Karpas-422 (cell line): ENCODE results near the gene CAPN3. TPM values are rescaled to one million over a fixed set of nuclear protein-coding genes. Genes with fewer than 3 reads are reported as not detected.
A peak's percentile ranks its signal among the peaks of the same experiment; 100 is the strongest.

Experiments
- DNase-seq: peaks from one replicate; pipeline ENCODE4 v3.0.0-alpha.2; 2015
- H2AFZ ChIP-seq: fragments of 200-600 bp; sonication (generic); 2 replicates; pipeline ENCODE4 v1.6.1; 2014; ENCODE audit warnings: antibody characterized with exemption, low read length, mixed read lengths
- H3K27ac ChIP-seq: fragments of 200-600 bp; sonication (generic); 2 replicates; pipeline ENCODE4 v1.5.1; 2014; ENCODE audit warnings: mild to moderate bottlenecking, low read length, moderate library complexity
- H3K27me3 ChIP-seq: fragments of 200-600 bp; sonication (generic); 2 replicates; pipeline ENCODE4 v1.6.1; 2014; ENCODE audit warnings: low read length, mixed read lengths
- H3K36me3 ChIP-seq: fragments of 200-600 bp; sonication (generic); 2 replicates; pipeline ENCODE4 v1.6.1; 2014; ENCODE audit warnings: low read length, mixed read lengths; ENCODE audit not compliant: insufficient read depth
- H3K4me1 ChIP-seq: fragments of 200-600 bp; sonication (generic); 2 replicates; pipeline ENCODE4 v1.6.1; 2014; ENCODE audit warnings: mild to moderate bottlenecking, low read length, mixed read lengths
- H3K4me2 ChIP-seq: fragments of 200-600 bp; sonication (generic); 2 replicates; pipeline ENCODE4 v1.6.1; 2014; ENCODE audit warnings: low read length, low read depth, mild to moderate bottlenecking; ENCODE audit not compliant: poor library complexity, severe bottlenecking
- H3K4me3 ChIP-seq: fragments of 200-600 bp; sonication (generic); 2 replicates; pipeline ENCODE4 v1.5.1; 2014; ENCODE audit warnings: mild to moderate bottlenecking, antibody characterized with exemption, low read length, mixed read lengths
- H3K79me2 ChIP-seq: fragments of 200-600 bp; sonication (generic); 2 replicates; pipeline ENCODE4 v1.6.1; 2014; ENCODE audit warnings: mild to moderate bottlenecking, low read length, mixed read lengths
- H3K9ac ChIP-seq: fragments of 200-600 bp; sonication (generic); 2 replicates; pipeline ENCODE4 v1.6.0; 2014; ENCODE audit warnings: low read length
- H3K9me2 ChIP-seq: fragments of 200-600 bp; sonication (generic), shearing (Covaris generic); replicated peaks from 2 replicates; pipeline ENCODE4 v1.6.0; 2014; ENCODE audit warnings: mild to moderate bottlenecking, low read length, moderate library complexity; ENCODE audit not compliant: insufficient read depth
- H3K9me3 ChIP-seq: fragments of 300-700, 200-600 bp; sonication (generic); 2 replicates; pipeline ENCODE4 v1.6.1; 2014; ENCODE audit warnings: low read length, mixed read lengths
- H4K20me1 ChIP-seq: fragments of 200-600 bp; sonication (generic); 2 replicates; pipeline ENCODE4 v1.6.1; 2014; ENCODE audit warnings: mild to moderate bottlenecking, antibody characterized with exemption, low read length, low read depth; ENCODE audit not compliant: insufficient read depth
- total RNA-seq: library from RNA; depleted of rRNA; stranded (reverse); fragments of >200 nt; shearing (Covaris generic); gene quantifications from 2 replicates; pipeline ENCODE4 v1.2.3, GENCODE V29; 2014; ENCODE audit warnings: low replicate concordance

CAPN3 gene
- total RNA-seq, 1 experiment from 2014 or later = 8.8 TPM

- Histone ChIP-seq H3K9me3 (no peaks in the 10 kb centered on the region), H2AFZ (no peak overlapping the region), H3K9ac (no peak overlapping the region), H3K4me3 (no peak overlapping the region), H3K27ac (no peak overlapping the region), H3K36me3 (no peaks in the 10 kb centered on the region), H4K20me1 (no peaks in the 10 kb centered on the region), H3K79me2 (no peaks in the 10 kb centered on the region), H3K27me3 (no peaks in the 10 kb centered on the region), H3K4me1 (no peaks in the 10 kb centered on the region), H3K4me2 (no peak overlapping the region), H3K9me2 (no peaks in the 10 kb centered on the region)
- no peak for DNase-seq
These were observed 43.3 kb downstream of the CAPN3 start for GRCh38 chr15:42402455-42403205.

GRCh38 chr15:42403389-42403788, 44.1 kb downstream of the CAPN3 start:
- Histone ChIP-seq H3K4me1 (no peaks in the 10 kb centered on the region), H3K27me3 (no peaks in the 10 kb centered on the region), H3K9me3 (no peaks in the 10 kb centered on the region), H4K20me1 (no peaks in the 10 kb centered on the region), H3K27ac (no peak overlapping the region), H2AFZ (no peak overlapping the region), H3K4me3 (no peak overlapping the region), H3K9me2 (no peaks in the 10 kb centered on the region), H3K4me2 (no peak overlapping the region), H3K9ac (no peak overlapping the region), H3K36me3 (no peaks in the 10 kb centered on the region), H3K79me2 (no peaks in the 10 kb centered on the region)
- no peak for DNase-seq

- no peak overlapping the region for H3K4me2 ChIP-seq
- H3K27ac ChIP-seq = no peak overlapping the region
- no peak overlapping the region for H2AFZ ChIP-seq
These were observed 45.3 kb downstream of the CAPN3 start for GRCh38 chr15:42404461-42405235.

GRCh38 chr15:42405863-42406482, 46.7 kb downstream of the CAPN3 start:
- DNase-seq = no peak
- H3K4me3 ChIP-seq = no peak overlapping the region
- H3K36me3 ChIP-seq = 0 out of 2 replicates have a peak, but pooled peaks cover 3% of the 10 kb centered on the region
- H3K4me2 ChIP-seq = no peak overlapping the region
- no peaks in the 10 kb centered on the region for H4K20me1 ChIP-seq
- H3K27me3 ChIP-seq = no peaks in the 10 kb centered on the region
- no peak overlapping the region for H3K27ac ChIP-seq
- H3K9me3 ChIP-seq = no peaks in the 10 kb centered on the region
- no peak overlapping the region for H3K9ac ChIP-seq
- H2AFZ ChIP-seq = no peak overlapping the region
- no peaks in the 10 kb centered on the region for H3K79me2 ChIP-seq
- H3K9me2 ChIP-seq = no peaks in the 10 kb centered on the region
- H3K4me1 ChIP-seq = no peaks in the 10 kb centered on the region

More at GRCh38 chr15:42404461-42405235, 45.3 kb downstream of the CAPN3 start:
- Histone ChIP-seq H4K20me1 (no peaks in the 10 kb centered on the region), H3K4me1 (no peaks in the 10 kb centered on the region), H3K79me2 (no peaks in the 10 kb centered on the region), H3K27me3 (no peaks in the 10 kb centered on the region), H3K9me2 (no peaks in the 10 kb centered on the region), H3K4me3 (no peak overlapping the region), H3K9me3 (no peaks in the 10 kb centered on the region), H3K9ac (no peak overlapping the region), H3K36me3 (no peaks in the 10 kb centered on the region)
- DNase-seq = no peak

- no peaks in the 10 kb centered on the region for H3K9me2 ChIP-seq
- H3K9me3 ChIP-seq = no peaks in the 10 kb centered on the region
- no peak overlapping the region for H2AFZ ChIP-seq
- no peak overlapping the region for H3K4me2 ChIP-seq
- H3K27me3 ChIP-seq = no peaks in the 10 kb centered on the region
- no peak for DNase-seq
- no peaks in the 10 kb centered on the region for H4K20me1 ChIP-seq
- no peaks in the 10 kb centered on the region for H3K79me2 ChIP-seq
- H3K36me3 ChIP-seq = peaks cover 13% of the 10 kb centered on the region; the same call in 1 of the 2 replicates
- no peak overlapping the region for H3K4me3 ChIP-seq
- H3K4me1 ChIP-seq = no peaks in the 10 kb centered on the region
- H3K27ac ChIP-seq = no peak overlapping the region
- H3K9ac ChIP-seq = no peak overlapping the region
These were observed 48.9 kb downstream of the CAPN3 start for GRCh38 chr15:42408178-42408577.

GRCh38 chr15:42409011-42409410, 49.7 kb downstream of the CAPN3 start:
- DNase-seq = no peak
- H3K9me3 ChIP-seq = no peaks in the 10 kb centered on the region
- H3K9me2 ChIP-seq = no peaks in the 10 kb centered on the region
- H3K4me2 ChIP-seq = no peak overlapping the region
- H3K27ac ChIP-seq = no peak overlapping the region
- no peaks in the 10 kb centered on the region for H4K20me1 ChIP-seq
- H3K4me1 ChIP-seq = no peaks in the 10 kb centered on the region
- H3K4me3 ChIP-seq = no peak overlapping the region
- H2AFZ ChIP-seq = no peak overlapping the region
- H3K36me3 ChIP-seq = peaks cover 16% of the 10 kb centered on the region; the same call in 1 of the 2 replicates
- no peaks in the 10 kb centered on the region for H3K79me2 ChIP-seq
- no peaks in the 10 kb centered on the region for H3K27me3 ChIP-seq
- H3K9ac ChIP-seq = no peak overlapping the region

GRCh38 chr15:42411884-42412283, 52.6 kb downstream of the CAPN3 start:
- Histone ChIP-seq H3K27me3 (no peaks in the 10 kb centered on the region), H3K9me2 (no peaks in the 10 kb centered on the region), H2AFZ (no peak overlapping the region), H3K9me3 (no peaks in the 10 kb centered on the region), H4K20me1 (no peaks in the 10 kb centered on the region), H3K4me3 (no peak overlapping the region), H3K4me2 (no peak overlapping the region), H3K27ac (no peak overlapping the region), H3K4me1 (peaks cover 13% of the 10 kb centered on the region), H3K9ac (no peak overlapping the region), H3K79me2 (no peaks in the 10 kb centered on the region), H3K36me3 (peaks cover 35% of the 10 kb centered on the region)
- no peak for DNase-seq

- H3K9ac ChIP-seq = no peak overlapping the region
- H3K9me2 ChIP-seq = no peaks in the 10 kb centered on the region
- no peak overlapping the region for H2AFZ ChIP-seq
- peaks cover 13% of the 10 kb centered on the region for H3K4me1 ChIP-seq
- no peak overlapping the region for H3K4me3 ChIP-seq
- peaks cover 46% of the 10 kb centered on the region for H3K36me3 ChIP-seq
- H3K9me3 ChIP-seq = no peaks in the 10 kb centered on the region
- H3K4me2 ChIP-seq = no peak overlapping the region
- H4K20me1 ChIP-seq = no peaks in the 10 kb centered on the region
- no peak for DNase-seq
- H3K27me3 ChIP-seq = no peaks in the 10 kb centered on the region
- H3K27ac ChIP-seq = peak overlapping the region; percentile 52; the same call in 1 of the 2 replicates
- H3K79me2 ChIP-seq = no peaks in the 10 kb centered on the region
These were observed 54.6 kb downstream of the CAPN3 start for GRCh38 chr15:42413920-42414319.
